Fibroblast of peridontal ligament (primary cell): ENCODE measurements around the gene KCTD13.
"Not testable (repeated sequence)": the region's sequence is repeated elsewhere in the genome, so short reads cannot be mapped to it uniquely, and the experiment has no call there.

ENCODE experiments used
- DNase-seq: peaks from one replicate; pipeline ENCODE4 v3.0.0-alpha.2; 2010; ENCODE audit errors: extremely low read depth

The KCTD13 gene

GRCh38 chr16:29907973-29908372 lies 18.1 kb downstream of the KCTD13 start:
- no peak for DNase-seq

GRCh38 chr16:29906520-29907244 lies 19.3 kb downstream of the KCTD13 start:
- no peak for DNase-seq

- DNase-seq = no peak
These were observed 20.4 kb downstream of the KCTD13 start for GRCh38 chr16:29905668-29906067.

DNA sequence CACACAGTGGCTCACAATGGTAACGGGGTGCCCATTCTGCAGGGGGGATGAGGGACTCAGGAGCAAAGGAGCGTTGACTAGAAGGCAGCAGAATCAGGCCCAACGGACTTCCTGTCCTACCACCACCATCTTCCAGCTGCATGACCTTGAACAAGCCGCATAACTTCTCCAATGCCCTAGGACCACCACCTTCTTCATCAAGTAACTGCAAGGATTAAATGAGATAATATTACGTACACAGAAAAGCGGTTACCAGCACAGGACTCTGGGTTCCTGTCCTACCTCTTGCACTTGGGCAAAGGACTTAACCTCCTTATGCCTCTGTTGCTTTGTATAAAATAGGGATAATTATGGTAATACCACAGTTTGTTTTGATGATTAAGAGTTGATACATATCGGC lies 21.1 kb downstream of the KCTD13 start:
- no peak for DNase-seq

DNA sequence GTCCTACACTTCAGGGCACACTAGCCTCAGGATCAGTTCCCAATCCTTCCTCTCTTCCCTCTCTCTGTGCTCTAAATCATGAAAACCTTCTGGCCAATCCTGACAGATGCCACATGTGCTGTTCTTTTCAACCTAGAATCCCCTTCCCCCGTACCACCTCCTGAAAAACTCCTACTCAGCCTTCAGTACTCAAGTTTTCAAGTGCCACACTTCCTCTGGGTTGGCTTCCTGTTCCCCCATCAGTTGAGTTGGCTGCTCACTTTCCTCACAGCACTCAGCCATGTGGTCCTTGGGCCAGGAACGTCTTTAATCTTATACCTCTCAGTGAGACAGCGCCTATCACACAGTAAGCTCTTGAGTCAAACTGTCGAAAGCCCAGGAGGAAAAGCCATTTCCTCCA lies 22.4 kb downstream of the KCTD13 start:
- no peak for DNase-seq

DNA sequence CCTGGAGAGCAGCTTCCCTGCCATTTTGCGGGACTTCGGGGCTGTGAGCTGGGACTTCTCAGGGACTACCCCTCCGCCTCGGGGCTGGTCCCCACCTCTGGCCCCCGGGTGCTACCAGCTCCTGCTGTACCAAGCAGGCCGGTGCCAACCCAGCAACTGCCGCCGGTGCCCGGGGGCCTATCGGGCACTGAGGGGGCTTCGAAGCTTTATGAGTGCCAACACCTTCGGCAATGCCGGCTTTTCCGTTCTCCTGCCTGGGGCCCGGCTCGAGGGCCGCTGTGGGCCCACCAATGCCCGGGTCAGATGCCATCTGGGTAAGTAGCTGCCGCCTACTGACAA lies 24.4 kb downstream of the KCTD13 start:
- no peak for DNase-seq

GRCh38 chr16:29900888-29901606 lies 25.0 kb downstream of the KCTD13 start:
- DNase-seq = peak; percentile 4

GRCh38 chr16:29900102-29900887 lies 25.7 kb downstream of the KCTD13 start, which contains the start of gene ASPHD1:
Gene ASPHD1 (plus strand): TSS chr16:29900488. CDS start chr16:29900972, 484 bp downstream.
- peak; percentile 80 for DNase-seq

- peak; percentile 86 for DNase-seq
These were observed 26.4 kb downstream of the KCTD13 start, which contains the start of gene SEZ6L2 for GRCh38 chr16:29899516-29900101. Gene SEZ6L2 (minus strand): TSS chr16:29899550. CDS start chr16:29899019, 531 bp downstream.

GRCh38 chr16:29898804-29899515 lies 27.1 kb downstream of the KCTD13 start:
- DNase-seq = no peak

DNA sequence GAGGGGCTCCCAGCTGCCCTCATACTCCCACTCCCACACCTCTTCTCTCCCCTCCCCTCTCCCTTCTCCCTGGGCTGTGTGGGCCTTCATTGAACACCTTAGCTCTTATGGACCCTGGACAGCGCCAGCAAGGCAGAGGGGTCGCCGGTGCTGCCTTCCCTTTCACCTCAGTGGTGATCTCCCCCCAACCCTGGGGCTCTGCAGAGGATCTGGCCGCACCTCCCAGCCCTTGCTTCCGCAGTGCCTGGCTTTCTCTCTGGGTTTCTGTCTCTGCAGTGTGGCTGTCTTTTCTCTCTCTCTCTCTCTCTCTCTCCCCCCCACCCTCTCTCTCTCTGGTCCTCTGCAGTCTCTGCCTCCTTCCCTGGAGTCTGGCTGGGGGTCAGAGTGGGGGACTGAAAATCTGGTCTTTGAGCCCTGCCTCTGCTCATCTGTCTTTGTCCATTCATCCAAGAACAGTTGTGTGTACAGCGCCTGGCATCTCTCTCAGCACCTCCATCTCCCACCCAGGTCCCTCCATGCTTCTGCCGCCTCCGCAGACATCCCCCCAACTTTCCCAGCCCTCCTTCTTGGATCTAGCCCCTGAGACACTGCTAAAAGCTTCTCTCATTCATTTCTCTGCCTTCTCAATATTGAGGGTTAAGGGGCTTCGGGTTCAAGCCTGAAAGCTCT lies 27.8 kb downstream of the KCTD13 start:
- no peak for DNase-seq

GRCh38 chr16:29897333-29897732 lies 28.7 kb downstream of the KCTD13 start:
- DNase-seq = no peak

DNA sequence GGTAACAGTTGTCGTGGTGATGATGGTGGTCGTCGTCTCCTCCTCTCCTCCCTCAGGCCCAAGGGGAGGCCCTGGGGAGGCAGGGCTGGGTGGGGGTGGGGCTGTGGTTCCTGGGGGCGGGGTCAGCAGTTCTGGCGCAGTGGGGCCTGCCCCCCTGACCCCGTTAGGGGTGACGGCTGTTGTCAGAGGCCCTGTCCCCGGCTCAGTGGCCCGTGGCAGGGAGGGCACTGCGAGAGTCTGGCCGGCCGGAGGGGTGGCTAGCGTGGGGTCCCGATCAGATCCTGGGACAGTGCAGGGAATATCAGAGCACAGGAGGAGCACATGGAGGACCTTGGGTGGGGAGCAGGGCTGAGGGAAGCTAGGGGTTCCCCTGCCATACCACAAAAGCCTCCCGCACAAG lies 29.2 kb downstream of the KCTD13 start:
- DNase-seq = no peak

DNA sequence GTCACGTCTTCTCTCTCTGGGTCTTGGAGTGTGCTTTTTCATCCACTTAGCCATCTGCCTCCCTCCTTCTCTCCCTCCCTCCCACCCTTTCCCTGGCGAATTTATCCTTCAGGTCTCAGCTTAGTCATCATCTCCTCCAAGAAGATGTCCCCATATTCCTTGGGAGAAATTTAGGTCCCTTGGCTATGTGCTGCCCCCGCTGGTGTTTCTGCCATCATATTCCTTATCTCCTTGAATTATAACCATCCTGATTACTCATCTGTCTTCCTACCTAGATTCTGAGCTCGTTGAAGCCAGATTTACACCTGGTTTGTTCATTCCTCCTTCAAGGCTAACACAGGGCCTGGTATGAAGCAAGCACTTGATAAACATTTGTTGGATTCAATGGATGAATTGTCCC lies 31.7 kb downstream of the KCTD13 start:
- DNase-seq = no peak

DNA sequence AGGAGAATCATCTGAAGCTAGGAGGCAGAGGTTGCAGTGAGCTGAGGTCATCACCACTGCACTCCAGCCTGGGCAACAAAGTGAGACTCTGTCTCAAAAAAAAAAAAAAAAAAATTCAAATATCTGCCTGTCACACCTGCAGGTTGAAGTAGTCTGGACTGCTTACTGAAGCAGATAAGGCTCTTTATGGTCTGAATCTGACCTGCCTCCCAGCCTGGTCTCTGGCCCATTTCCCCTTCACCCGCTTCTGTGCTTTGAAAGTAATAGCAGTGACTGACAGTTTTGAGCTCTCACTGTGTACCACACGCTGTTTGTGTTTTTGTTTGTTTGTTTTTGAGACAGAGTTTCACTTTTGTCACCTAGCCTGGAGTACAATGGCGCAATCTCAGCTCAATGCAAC lies 32.5 kb downstream of the KCTD13 start:
- no peak for DNase-seq

DNA sequence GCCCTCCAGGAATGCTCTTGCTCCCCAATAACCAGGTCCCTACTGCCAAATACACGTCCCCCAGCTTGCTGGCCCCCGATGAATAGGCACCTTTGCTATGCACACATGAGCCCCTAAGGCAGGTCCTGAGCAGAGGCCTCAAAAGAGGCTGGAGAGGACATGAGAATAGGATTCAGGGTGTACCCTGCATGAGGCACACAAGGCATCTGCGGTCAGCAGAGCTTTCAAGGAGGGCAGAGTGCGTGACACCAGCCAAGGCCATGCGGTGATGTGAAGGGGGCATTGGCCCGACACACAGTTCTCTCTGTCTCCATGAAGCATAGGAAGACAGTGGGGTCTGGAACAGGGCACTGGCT lies 33.6 kb downstream of the KCTD13 start:
- no peak for DNase-seq

GRCh38 chr16:29891525-29892457 lies 34.2 kb downstream of the KCTD13 start:
- DNase-seq = no peak

GRCh38 chr16:29889372-29889771 lies 36.7 kb downstream of the KCTD13 start:
- DNase-seq = not testable (repeated sequence)

DNA sequence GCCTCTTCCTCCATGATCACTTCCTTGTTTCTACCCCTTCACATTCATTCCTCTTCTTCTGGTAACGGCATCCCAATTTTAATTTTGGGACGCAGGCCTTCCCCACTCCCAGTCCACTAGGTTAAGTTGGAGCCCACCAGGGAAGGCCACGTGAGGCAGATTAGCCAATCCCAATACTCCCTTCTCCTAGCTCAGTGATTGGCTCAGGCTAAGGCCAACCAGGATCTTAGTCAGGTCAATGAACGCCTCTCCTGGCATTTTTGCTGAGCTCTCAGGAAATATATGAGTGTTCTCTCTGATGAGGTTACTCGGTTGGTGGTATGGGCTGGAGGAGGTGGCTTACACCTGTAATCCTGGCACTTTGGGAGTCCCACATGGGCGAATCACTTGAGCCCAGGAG lies 42.0 kb downstream of the KCTD13 start:
- DNase-seq = no peak

DNA sequence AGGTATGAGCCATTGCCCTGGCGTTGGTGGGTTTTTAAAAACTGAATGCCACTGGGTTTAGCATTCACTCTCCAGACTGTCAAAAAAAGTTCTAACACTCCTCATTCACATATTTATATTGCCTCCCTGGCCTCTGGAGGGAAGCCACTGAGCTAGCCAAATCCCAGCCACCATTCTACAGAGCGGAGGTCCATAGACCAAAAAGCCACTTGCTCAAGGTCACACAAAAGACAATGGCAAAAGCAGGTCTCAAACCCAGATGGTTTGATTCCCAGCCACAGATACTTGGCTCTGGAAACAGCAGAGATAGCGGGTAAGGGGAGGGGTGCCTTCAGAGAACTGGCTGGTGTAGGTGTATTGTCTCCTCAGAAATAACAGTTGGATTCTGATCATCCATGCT lies 45.0 kb downstream of the KCTD13 start:
- no peak for DNase-seq
